ENCODE measurements around the gene XPC. TPM values are rescaled to one million over a fixed set of nuclear protein-coding genes. Genes with fewer than 3 reads are reported as not detected.

The XPC gene
- total RNA-seq, 1 experiment from 2014 or later = 30.3 TPM

DNA sequence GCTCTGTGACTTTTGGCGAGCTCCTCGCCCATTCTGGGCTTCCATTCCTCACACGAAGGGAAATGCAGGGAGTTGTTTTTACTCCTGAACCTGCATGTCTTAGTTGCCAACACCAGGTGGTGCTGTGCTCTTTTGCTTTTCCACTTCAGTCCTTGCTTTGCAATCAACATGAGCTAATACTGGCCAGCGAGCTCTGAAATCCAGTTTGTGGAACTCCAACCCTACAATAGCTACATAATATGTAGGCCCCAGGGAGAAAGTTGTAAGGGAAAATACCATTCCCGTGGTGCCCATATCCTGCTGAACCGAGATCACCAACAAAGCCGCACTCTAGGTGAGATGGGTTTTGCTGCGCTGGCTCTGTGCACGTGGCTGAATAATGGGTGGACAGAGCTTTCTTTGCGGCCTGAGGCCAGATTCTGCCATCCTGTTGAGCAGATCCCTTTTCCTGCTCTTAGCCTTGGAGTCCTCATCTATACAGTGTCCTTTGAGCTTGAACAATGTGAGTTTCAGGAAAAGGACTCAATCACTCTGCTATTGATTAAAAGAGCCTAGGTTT is 25.2 kb upstream of the XPC start:
- Histone ChIP-seq H3K4me3 (ENCODE audit: low read length) (no peak overlapping the region), H3K4me2 (ENCODE audit: low read depth, low read length, poor library complexity, severe bottlenecking) (no peak overlapping the region), H3K9ac (ENCODE audit: low read length) (no peak overlapping the region), H3K9me3 (ENCODE audit: low read length) (no peaks in the 10 kb centered on the region), H3K79me2 (ENCODE audit: low read length) (no peaks in the 10 kb centered on the region), H4K20me1 (ENCODE audit: insufficient read depth, low read depth, low read length) (peaks cover 6% of the 10 kb centered on the region; the same call in 1 of the 2 replicates), H3K36me3 (ENCODE audit: insufficient read depth, low read length) (peaks cover 6% of the 10 kb centered on the region; the same call in 1 of the 2 replicates), H3K27me3 (ENCODE audit: low read length) (no peaks in the 10 kb centered on the region), H3K4me1 (ENCODE audit: low read length) (no peaks in the 10 kb centered on the region), H3K27ac (ENCODE audit: low read length) (no peak overlapping the region), H3K9me2 (replicated peaks; ENCODE audit: insufficient read depth, low read length) (no peaks in the 10 kb centered on the region), H2AFZ (ENCODE audit: low read length) (no peak overlapping the region)
- DNase-seq = peak; percentile 82

GRCh38 chr3:14202874-14203520 is 24.6 kb upstream of the XPC start:
- no peak overlapping the region for H3K27ac ChIP-seq (ENCODE audit: low read length)
- peaks cover 6% of the 10 kb centered on the region; the same call in 1 of the 2 replicates for H4K20me1 ChIP-seq (ENCODE audit: insufficient read depth, low read depth, low read length)
- no peaks in the 10 kb centered on the region for H3K9me2 ChIP-seq (replicated peaks; ENCODE audit: insufficient read depth, low read length)
- H3K4me1 ChIP-seq (ENCODE audit: low read length) = no peaks in the 10 kb centered on the region
- no peaks in the 10 kb centered on the region for H3K79me2 ChIP-seq (ENCODE audit: low read length)
- H2AFZ ChIP-seq (ENCODE audit: low read length) = no peak overlapping the region
- H3K4me3 ChIP-seq (ENCODE audit: low read length) = no peak overlapping the region
- no peaks in the 10 kb centered on the region for H3K9me3 ChIP-seq (ENCODE audit: low read length)
- peaks cover 7% of the 10 kb centered on the region; the same call in 1 of the 2 replicates for H3K36me3 ChIP-seq (ENCODE audit: insufficient read depth, low read length)
- H3K4me2 ChIP-seq (ENCODE audit: low read depth, low read length, poor library complexity, severe bottlenecking) = no peak overlapping the region
- DNase-seq = no peak
- H3K9ac ChIP-seq (ENCODE audit: low read length) = no peak overlapping the region
- no peaks in the 10 kb centered on the region for H3K27me3 ChIP-seq (ENCODE audit: low read length)

- Histone ChIP-seq H3K9ac (ENCODE audit: low read length) (no peak overlapping the region), H3K9me2 (replicated peaks; ENCODE audit: insufficient read depth, low read length) (no peaks in the 10 kb centered on the region), H2AFZ (ENCODE audit: low read length) (no peak overlapping the region), H3K9me3 (ENCODE audit: low read length) (no peaks in the 10 kb centered on the region), H4K20me1 (ENCODE audit: insufficient read depth, low read depth, low read length) (peaks cover 12% of the 10 kb centered on the region; the same call in 1 of the 2 replicates), H3K4me1 (ENCODE audit: low read length) (no peaks in the 10 kb centered on the region), H3K4me2 (ENCODE audit: low read depth, low read length, poor library complexity, severe bottlenecking) (no peak overlapping the region), H3K4me3 (ENCODE audit: low read length) (no peak overlapping the region), H3K27ac (ENCODE audit: low read length) (no peak overlapping the region), H3K79me2 (ENCODE audit: low read length) (no peaks in the 10 kb centered on the region), H3K27me3 (ENCODE audit: low read length) (no peaks in the 10 kb centered on the region), H3K36me3 (ENCODE audit: insufficient read depth, low read length) (peaks cover 12% of the 10 kb centered on the region; the same call in 1 of the 2 replicates)
- no peak for DNase-seq
Observed at GRCh38 chr3:14201940-14202684, 23.7 kb upstream of the XPC start.

DNA sequence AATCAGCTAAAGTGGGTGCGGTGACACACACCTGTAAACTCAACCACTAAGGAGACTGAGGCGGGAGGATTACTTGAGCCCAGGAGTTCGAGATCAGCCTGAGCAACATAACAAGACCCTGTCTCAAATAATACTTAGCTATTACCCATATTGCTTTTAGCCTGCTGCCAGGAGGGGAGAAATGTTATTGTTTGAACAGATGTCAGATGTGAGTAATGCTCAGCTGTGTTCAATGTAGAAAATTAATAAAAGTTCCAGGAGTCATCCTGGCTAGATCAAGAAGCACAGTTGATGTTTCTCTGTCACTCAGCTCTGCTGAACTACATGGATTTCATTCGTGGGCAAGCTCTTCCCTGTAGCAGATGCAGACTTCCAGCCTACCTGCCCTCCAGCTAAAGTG is 22.4 kb upstream of the XPC start:
- Histone ChIP-seq H3K79me2 (ENCODE audit: low read length) (no peaks in the 10 kb centered on the region), H3K4me3 (ENCODE audit: low read length) (no peak overlapping the region), H3K9ac (ENCODE audit: low read length) (no peak overlapping the region), H3K4me1 (ENCODE audit: low read length) (no peaks in the 10 kb centered on the region), H3K9me3 (ENCODE audit: low read length) (no peaks in the 10 kb centered on the region), H3K27ac (ENCODE audit: low read length) (no peak overlapping the region), H3K4me2 (ENCODE audit: low read depth, low read length, poor library complexity, severe bottlenecking) (no peak overlapping the region), H4K20me1 (ENCODE audit: insufficient read depth, low read depth, low read length) (peaks cover 15% of the 10 kb centered on the region; the same call in 1 of the 2 replicates), H3K36me3 (ENCODE audit: insufficient read depth, low read length) (peaks cover 17% of the 10 kb centered on the region; the same call in 1 of the 2 replicates), H3K27me3 (ENCODE audit: low read length) (no peaks in the 10 kb centered on the region), H2AFZ (ENCODE audit: low read length) (no peak overlapping the region), H3K9me2 (replicated peaks; ENCODE audit: insufficient read depth, low read length) (no peaks in the 10 kb centered on the region)
- no peak for DNase-seq

GRCh38 chr3:14200276-14200675 is 21.9 kb upstream of the XPC start:
- Histone ChIP-seq H3K9me2 (replicated peaks; ENCODE audit: insufficient read depth, low read length) (no peaks in the 10 kb centered on the region), H3K27ac (ENCODE audit: low read length) (no peak overlapping the region), H3K4me3 (ENCODE audit: low read length) (no peak overlapping the region), H3K79me2 (ENCODE audit: low read length) (peaks cover 5% of the 10 kb centered on the region), H3K4me2 (ENCODE audit: low read depth, low read length, poor library complexity, severe bottlenecking) (no peak overlapping the region), H3K9ac (ENCODE audit: low read length) (no peak overlapping the region), H4K20me1 (ENCODE audit: insufficient read depth, low read depth, low read length) (peaks cover 20% of the 10 kb centered on the region; the same call in 1 of the 2 replicates), H2AFZ (ENCODE audit: low read length) (no peak overlapping the region), H3K36me3 (ENCODE audit: insufficient read depth, low read length) (peaks cover 20% of the 10 kb centered on the region; the same call in 1 of the 2 replicates), H3K27me3 (ENCODE audit: low read length) (no peaks in the 10 kb centered on the region), H3K9me3 (ENCODE audit: low read length) (no peaks in the 10 kb centered on the region), H3K4me1 (ENCODE audit: low read length) (no peaks in the 10 kb centered on the region)
- DNase-seq = no peak

DNA sequence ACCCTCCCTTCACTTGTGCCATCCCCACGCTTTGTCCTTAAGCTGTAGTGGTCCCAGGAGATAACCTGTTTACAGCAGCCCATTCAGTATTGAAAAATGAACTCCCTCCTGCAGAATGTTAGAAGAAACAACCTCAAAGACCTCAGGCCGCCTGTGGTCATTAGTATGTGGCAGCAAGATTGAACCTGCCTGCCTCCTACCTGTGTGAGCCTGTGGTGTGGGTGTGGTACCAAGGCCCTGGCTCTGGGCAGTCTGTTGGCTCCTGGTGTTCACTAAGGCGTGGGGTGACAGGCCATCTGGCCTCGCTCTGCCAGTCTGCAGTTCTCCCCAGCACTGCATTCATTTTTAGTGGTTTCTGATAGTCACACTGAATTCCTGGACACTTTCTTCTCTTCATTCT is 21.2 kb upstream of the XPC start:
- Histone ChIP-seq H4K20me1 (ENCODE audit: insufficient read depth, low read depth, low read length) (peaks cover 21% of the 10 kb centered on the region; the same call in 1 of the 2 replicates), H3K36me3 (ENCODE audit: insufficient read depth, low read length) (peaks cover 22% of the 10 kb centered on the region; the same call in 1 of the 2 replicates), H3K9me2 (replicated peaks; ENCODE audit: insufficient read depth, low read length) (no peaks in the 10 kb centered on the region), H3K4me3 (ENCODE audit: low read length) (no peak overlapping the region), H3K79me2 (ENCODE audit: low read length) (peaks cover 11% of the 10 kb centered on the region), H3K9me3 (ENCODE audit: low read length) (no peaks in the 10 kb centered on the region), H3K27me3 (ENCODE audit: low read length) (no peaks in the 10 kb centered on the region), H3K27ac (ENCODE audit: low read length) (no peak overlapping the region), H3K4me2 (ENCODE audit: low read depth, low read length, poor library complexity, severe bottlenecking) (no peak overlapping the region), H3K4me1 (ENCODE audit: low read length) (no peaks in the 10 kb centered on the region), H2AFZ (ENCODE audit: low read length) (no peak overlapping the region), H3K9ac (ENCODE audit: low read length) (no peak overlapping the region)
- no peak for DNase-seq

- Histone ChIP-seq H3K4me1 (ENCODE audit: low read length) (no peaks in the 10 kb centered on the region), H3K27ac (ENCODE audit: low read length) (no peak overlapping the region), H3K9me2 (replicated peaks; ENCODE audit: insufficient read depth, low read length) (no peaks in the 10 kb centered on the region), H2AFZ (ENCODE audit: low read length) (no peak overlapping the region), H3K27me3 (ENCODE audit: low read length) (no peaks in the 10 kb centered on the region), H3K4me2 (ENCODE audit: low read depth, low read length, poor library complexity, severe bottlenecking) (no peak overlapping the region), H3K36me3 (ENCODE audit: insufficient read depth, low read length) (peaks cover 22% of the 10 kb centered on the region; the same call in 1 of the 2 replicates), H4K20me1 (ENCODE audit: insufficient read depth, low read depth, low read length) (peaks cover 15% of the 10 kb centered on the region; the same call in 1 of the 2 replicates), H3K9ac (ENCODE audit: low read length) (no peak overlapping the region), H3K79me2 (ENCODE audit: low read length) (peaks cover 51% of the 10 kb centered on the region), H3K9me3 (ENCODE audit: low read length) (no peaks in the 10 kb centered on the region), H3K4me3 (ENCODE audit: low read length) (no peak overlapping the region)
- no peak for DNase-seq
Observed at GRCh38 chr3:14194865-14195264, 16.5 kb upstream of the XPC start.
